MM.1S (cell line): ENCODE data around the gene TAP2.

Experiments
- DNase-seq: peaks from one replicate; pipeline ENCODE4 v3.0.0-alpha.2; 2015
- H2AFZ ChIP-seq: fragments of 300-600 bp; sonication (generic); 2 replicates; pipeline ENCODE4 v1.6.0; 2016; ENCODE audit warnings: antibody characterized with exemption, low read length
- H3F3A ChIP-seq: fragments of 300-600 bp; sonication (generic); 2 replicates; pipeline ENCODE4 v1.6.1; 2016; ENCODE audit warnings: mild to moderate bottlenecking, antibody characterized with exemption, low read length, moderate library complexity, mixed read lengths; ENCODE audit not compliant: insufficient read depth
- H3K27ac ChIP-seq: fragments of 300-600 bp; sonication (generic); 2 replicates; pipeline ENCODE4 v1.5.1; 2016; ENCODE audit warnings: mild to moderate bottlenecking, low read length
- H3K27me3 ChIP-seq: fragments of 300-600 bp; sonication (generic); replicated peaks from 2 replicates; pipeline ENCODE4 v1.6.0; 2016; ENCODE audit warnings: low read length; ENCODE audit not compliant: insufficient read depth
- H3K36me3 ChIP-seq: fragments of 300-600 bp; sonication (generic); replicated peaks from 2 replicates; pipeline ENCODE4 v1.6.1; 2016; ENCODE audit warnings: mild to moderate bottlenecking, low read length, mixed read lengths; ENCODE audit not compliant: insufficient read depth
- H3K4me1 ChIP-seq: fragments of 300-600 bp; sonication (generic); 2 replicates; pipeline ENCODE4 v1.6.1; 2016; ENCODE audit warnings: low read length, mixed read lengths
- H3K4me2 ChIP-seq: fragments of 300-600 bp; sonication (generic); 2 replicates; pipeline ENCODE4 v1.6.0; 2016; ENCODE audit warnings: low read depth, low read length
- H3K4me3 ChIP-seq: fragments of 300-600 bp; sonication (generic); 2 replicates; pipeline ENCODE4 v1.5.1; 2016; ENCODE audit warnings: low read length, mixed read lengths
- H3K79me2 ChIP-seq: fragments of 300-600 bp; sonication (generic); 2 replicates; pipeline ENCODE4 v1.6.1; 2016; ENCODE audit warnings: mixed run types, low read length, mixed read lengths
- H3K9ac ChIP-seq: fragments of 300-600 bp; sonication (generic); 2 replicates; pipeline ENCODE4 v1.6.1; 2016; ENCODE audit warnings: low read length, mixed read lengths
- H3K9me2 ChIP-seq: fragments of 300-600 bp; sonication (generic); replicated peaks from 2 replicates; pipeline ENCODE4 v1.6.1; 2016; ENCODE audit warnings: mild to moderate bottlenecking, low read length, mixed read lengths; ENCODE audit not compliant: insufficient read depth
- H3K9me3 ChIP-seq: fragments of 300-600 bp; sonication (generic); replicated peaks from 2 replicates; pipeline ENCODE4 v1.6.1; 2016; ENCODE audit warnings: mild to moderate bottlenecking, low read length, mixed read lengths; ENCODE audit not compliant: insufficient read depth
- H4K20me1 ChIP-seq: fragments of 300-600 bp; sonication (generic); 2 replicates; pipeline ENCODE4 v1.6.1; 2016; ENCODE audit warnings: mild to moderate bottlenecking, low read length, moderate library complexity, mixed read lengths; ENCODE audit not compliant: insufficient read depth
- EZH2 ChIP-seq: fragments of 300-600 bp; sonication (generic); optimal IDR thresholded peaks from 2 replicates; pipeline ENCODE3; 2017; ENCODE audit warnings: low read depth, mild to moderate bottlenecking, antibody characterized with exemption, low read length, mixed read lengths
- EZH2phosphoT487 ChIP-seq: fragments of 300-600 bp; sonication (generic); IDR thresholded peaks from 2 replicates; pipeline ENCODE4 v1.6.1; 2018; ENCODE audit warnings: antibody characterized with exemption, low read length
- TF ChIP-seq, protein P1 (sequence below): fragments of 300-600 bp; sonication (generic); IDR thresholded peaks from 2 replicates; pipeline ENCODE4 v1.5.1; 2016; ENCODE audit warnings: antibody characterized with exemption, low read length, mixed read lengths

The TAP2 gene

DNA sequence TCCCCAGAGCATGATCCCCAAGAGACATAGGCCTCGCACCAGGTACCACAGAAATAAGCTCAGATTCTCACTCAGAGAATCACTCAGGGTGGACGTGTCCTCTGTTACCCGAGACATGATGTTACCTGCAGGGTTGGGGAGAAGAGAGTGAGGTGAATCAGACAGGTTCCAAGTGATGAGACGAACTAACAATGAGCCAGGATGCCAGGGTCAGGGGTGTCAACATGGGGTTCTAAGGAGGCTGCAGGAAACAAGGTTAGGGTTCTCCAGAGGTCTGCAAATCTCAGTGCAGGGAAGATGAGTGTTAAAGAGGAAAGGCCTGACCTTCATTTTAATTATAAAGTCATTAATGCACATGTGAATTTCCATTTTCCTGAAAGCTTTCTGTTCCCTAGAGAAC, 12.5 kb upstream of the TAP2 start:
- DNase-seq, result no peak
- Histone ChIP-seq H3K36me3 (peaks cover 10% of the 10 kb centered on the region; the same call in 1 of the 2 replicates), H2AFZ (no peak overlapping the region), H3K4me3 (no peak overlapping the region), H3F3A (peaks cover 12% of the 10 kb centered on the region), H3K9ac (no peak overlapping the region), H3K4me1 (peaks cover 19% of the 10 kb centered on the region), H3K27ac (no peak overlapping the region), H3K9me2 (no peaks in the 10 kb centered on the region), H3K4me2 (no peak overlapping the region), H3K9me3 (no peaks in the 10 kb centered on the region), H4K20me1 (no peaks in the 10 kb centered on the region), H3K79me2 (peaks cover 56% of the 10 kb centered on the region), H3K27me3 (no peaks in the 10 kb centered on the region)
- TF ChIP-seq EZH2phosphoT487 (no peak), EZH2 (no peak)
- TF ChIP-seq, protein P1, sequence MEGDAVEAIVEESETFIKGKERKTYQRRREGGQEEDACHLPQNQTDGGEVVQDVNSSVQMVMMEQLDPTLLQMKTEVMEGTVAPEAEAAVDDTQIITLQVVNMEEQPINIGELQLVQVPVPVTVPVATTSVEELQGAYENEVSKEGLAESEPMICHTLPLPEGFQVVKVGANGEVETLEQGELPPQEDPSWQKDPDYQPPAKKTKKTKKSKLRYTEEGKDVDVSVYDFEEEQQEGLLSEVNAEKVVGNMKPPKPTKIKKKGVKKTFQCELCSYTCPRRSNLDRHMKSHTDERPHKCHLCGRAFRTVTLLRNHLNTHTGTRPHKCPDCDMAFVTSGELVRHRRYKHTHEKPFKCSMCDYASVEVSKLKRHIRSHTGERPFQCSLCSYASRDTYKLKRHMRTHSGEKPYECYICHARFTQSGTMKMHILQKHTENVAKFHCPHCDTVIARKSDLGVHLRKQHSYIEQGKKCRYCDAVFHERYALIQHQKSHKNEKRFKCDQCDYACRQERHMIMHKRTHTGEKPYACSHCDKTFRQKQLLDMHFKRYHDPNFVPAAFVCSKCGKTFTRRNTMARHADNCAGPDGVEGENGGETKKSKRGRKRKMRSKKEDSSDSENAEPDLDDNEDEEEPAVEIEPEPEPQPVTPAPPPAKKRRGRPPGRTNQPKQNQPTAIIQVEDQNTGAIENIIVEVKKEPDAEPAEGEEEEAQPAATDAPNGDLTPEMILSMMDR, result no peak

DNA sequence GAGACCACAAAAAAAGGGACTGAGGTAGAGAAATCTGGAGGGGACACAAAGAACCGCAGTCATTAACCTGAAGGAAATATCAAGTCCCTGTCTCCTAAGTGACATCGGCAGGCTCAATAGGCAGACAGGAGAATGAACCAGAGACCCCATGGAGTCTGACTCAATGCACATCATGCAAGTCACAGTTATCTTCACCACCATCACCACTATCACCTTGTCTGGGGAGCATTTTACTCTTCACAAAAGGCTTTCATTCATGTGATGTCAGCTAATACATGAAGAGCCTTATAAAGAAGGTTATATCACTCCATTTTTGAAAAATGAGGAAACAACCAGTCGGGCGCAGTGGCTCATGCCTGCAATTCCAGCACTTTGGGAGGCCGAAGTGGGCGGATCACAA, 10.6 kb upstream of the TAP2 start:
- TF ChIP-seq, protein P1, result no peak
- no peak for TF ChIP-seq EZH2phosphoT487
- no peak for TF ChIP-seq EZH2
- no peaks in the 10 kb centered on the region for H3K27me3 ChIP-seq
- H3K36me3 ChIP-seq, result peaks cover 10% of the 10 kb centered on the region; the same call in 1 of the 2 replicates
- no peaks in the 10 kb centered on the region for H3K9me3 ChIP-seq
- DNase-seq, result no peak
- no peak overlapping the region for H3K27ac ChIP-seq
- no peak overlapping the region for H3K4me2 ChIP-seq
- H2AFZ ChIP-seq, result no peak overlapping the region
- H3K9me2 ChIP-seq, result no peaks in the 10 kb centered on the region
- peaks cover 28% of the 10 kb centered on the region for H3F3A ChIP-seq
- H3K79me2 ChIP-seq, result peaks cover 41% of the 10 kb centered on the region
- no peaks in the 10 kb centered on the region for H4K20me1 ChIP-seq
- peaks cover 18% of the 10 kb centered on the region for H3K4me1 ChIP-seq
- H3K9ac ChIP-seq, result no peak overlapping the region
- no peak overlapping the region for H3K4me3 ChIP-seq

DNA sequence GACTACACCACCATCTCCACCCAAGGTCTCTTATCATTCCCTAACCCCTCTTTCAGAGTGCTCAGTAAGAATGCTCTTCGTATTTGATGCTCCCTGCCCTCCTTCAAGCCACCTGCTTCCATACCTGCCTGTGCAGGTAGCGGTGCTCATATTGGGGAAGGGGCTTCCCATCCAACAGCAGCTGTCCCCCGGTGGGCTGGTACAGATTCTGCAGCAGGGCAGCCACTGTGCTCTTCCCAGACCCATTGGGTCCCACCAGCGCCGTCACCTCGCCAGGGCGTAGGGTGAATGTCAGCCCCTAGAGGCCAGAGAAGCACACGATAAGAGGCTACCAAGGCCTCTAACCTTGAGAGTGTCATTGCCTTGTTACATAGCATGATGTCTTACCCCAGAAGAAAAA, 9.3 kb upstream of the TAP2 start:
- Histone ChIP-seq H3K4me2 (no peak overlapping the region), H3K27ac (no peak overlapping the region), H3K9ac (no peak overlapping the region), H3K4me1 (peaks cover 25% of the 10 kb centered on the region), H3K36me3 (peaks cover 10% of the 10 kb centered on the region; the same call in 1 of the 2 replicates), H4K20me1 (no peaks in the 10 kb centered on the region), H3K79me2 (peaks cover 48% of the 10 kb centered on the region), H3K9me3 (no peaks in the 10 kb centered on the region), H3K27me3 (no peaks in the 10 kb centered on the region), H3K9me2 (no peaks in the 10 kb centered on the region), H3F3A (peaks cover 24% of the 10 kb centered on the region), H3K4me3 (no peak overlapping the region), H2AFZ (no peak overlapping the region)
- TF ChIP-seq EZH2 (no peak), EZH2phosphoT487 (no peak)
- TF ChIP-seq, protein P1, result no peak
- no peak for DNase-seq
